ENCODE data around the gene EXOC2.

GRCh38 chr6:624979-625378 lies 68.0 kb downstream of the EXOC2 start:
- TF ChIP-seq CTCF (IDR thresholded peaks at IDR 0.05) (no peak), POLR2A (IDR thresholded peaks at IDR 0.05) (no peak)

All from lower leg skin (tissue), 3 donors.